Osteoblast (primary cell): ENCODE measurements around the gene WASF3. TPM values are rescaled to one million over a fixed set of nuclear protein-coding genes. Genes with fewer than 3 reads are reported as not detected.

Source experiments
- DNase-seq: peaks from one replicate; pipeline ENCODE4 v3.0.0; 2011; ENCODE audit warnings: low spot score, mixed read lengths; ENCODE audit not compliant: insufficient read length; ENCODE audit errors: missing footprints
- H2AFZ ChIP-seq: 2 replicates; pipeline ENCODE4 v1.6.0; 2011; ENCODE audit warnings: mild to moderate bottlenecking, low read length
- H3K27ac ChIP-seq: 2 replicates; pipeline ENCODE4 v1.5.1; 2011; ENCODE audit warnings: mild to moderate bottlenecking, low read depth, low read length, moderate library complexity
- H3K27me3 ChIP-seq: 2 replicates; pipeline ENCODE4 v1.6.0; 2012; ENCODE audit warnings: mild to moderate bottlenecking, control low read depth, inconsistent platforms, low read length, moderate library complexity; ENCODE audit not compliant: insufficient read depth
- H3K36me3 ChIP-seq: 2 replicates; pipeline ENCODE4 v1.5.1; 2011; ENCODE audit warnings: mild to moderate bottlenecking, low read length, control low read depth, moderate library complexity; ENCODE audit not compliant: insufficient read depth
- H3K4me1 ChIP-seq: 2 replicates; pipeline ENCODE4 v1.5.1; 2011; ENCODE audit warnings: mild to moderate bottlenecking, low read length, control low read depth, moderate library complexity; ENCODE audit not compliant: insufficient read depth
- H3K4me2 ChIP-seq: 2 replicates; pipeline ENCODE4 v1.6.0; 2011; ENCODE audit warnings: mild to moderate bottlenecking, low read length; ENCODE audit not compliant: insufficient read depth
- H3K4me3 ChIP-seq: fragments of 200-600 bp; sonication (generic); 3 replicates; pipeline ENCODE4 v1.5.1; 2012; ENCODE audit warnings: mild to moderate bottlenecking, low read length, inconsistent platforms; ENCODE audit not compliant: insufficient read depth
- H3K79me2 ChIP-seq: 2 replicates; pipeline ENCODE4 v1.6.0; 2012; ENCODE audit warnings: mild to moderate bottlenecking, low read length, control low read depth, inconsistent platforms; ENCODE audit not compliant: insufficient read depth
- H3K9me3 ChIP-seq: 2 replicates; pipeline ENCODE4 v1.5.1; 2011; ENCODE audit warnings: low read depth, low read length, control low read depth
- H4K20me1 ChIP-seq: 2 replicates; pipeline ENCODE4 v1.6.0; 2012; ENCODE audit warnings: mild to moderate bottlenecking, low read length, control low read depth; ENCODE audit not compliant: insufficient read depth
- CTCF ChIP-seq: IDR thresholded peaks from 2 replicates; pipeline ENCODE4 v1.5.1; 2011; ENCODE audit warnings: mild to moderate bottlenecking, low read depth, low read length, moderate library complexity; ENCODE audit errors: extremely low read depth
- total RNA-seq: library from RNA; depleted of rRNA; stranded (reverse); fragments of >200 nt; gene quantifications from 2 replicates; pipeline ENCODE4 v1.2.3, GENCODE V29; 2012

WASF3 gene
- total RNA-seq, 1 donor: 23.5 TPM

- Histone ChIP-seq H3K27me3 (no peaks in the 10 kb centered on the region), H3K36me3 (no peaks in the 10 kb centered on the region), H3K79me2 (peaks cover 61% of the 10 kb centered on the region), H3K9me3 (no peaks in the 10 kb centered on the region), H2AFZ (no peak overlapping the region), H4K20me1 (no peaks in the 10 kb centered on the region), H3K4me1 (peaks cover 17% of the 10 kb centered on the region), H3K4me3 (no peak overlapping the region), H3K27ac (no peak overlapping the region), H3K4me2 (no peak overlapping the region)
- TF ChIP-seq CTCF: no peak
- DNase-seq: no peak
These were observed 22.1 kb downstream of the WASF3 start for GRCh38 chr13:26579580-26579979.

GRCh38 chr13:26583662-26584061, 26.2 kb downstream of the WASF3 start:
- Histone ChIP-seq H3K4me1 (peaks cover 21% of the 10 kb centered on the region), H2AFZ (no peak overlapping the region), H3K27me3 (no peaks in the 10 kb centered on the region), H3K4me3 (no peak overlapping the region), H4K20me1 (no peaks in the 10 kb centered on the region), H3K9me3 (no peaks in the 10 kb centered on the region), H3K27ac (peak overlapping the region; percentile 82), H3K79me2 (peaks cover 66% of the 10 kb centered on the region), H3K36me3 (no peaks in the 10 kb centered on the region), H3K4me2 (peak overlapping the region; percentile 79)
- TF ChIP-seq CTCF: no peak
- no peak for DNase-seq

- peaks cover 23% of the 10 kb centered on the region for H3K4me1 ChIP-seq
- no peaks in the 10 kb centered on the region for H3K27me3 ChIP-seq
- peaks cover 69% of the 10 kb centered on the region for H3K79me2 ChIP-seq
- no peak for TF ChIP-seq CTCF
- no peak overlapping the region for H2AFZ ChIP-seq
- H3K4me2 ChIP-seq: peak overlapping the region; percentile 79
- no peaks in the 10 kb centered on the region for H4K20me1 ChIP-seq
- peak overlapping the region; percentile 82 for H3K27ac ChIP-seq
- H3K9me3 ChIP-seq: no peaks in the 10 kb centered on the region
- no peaks in the 10 kb centered on the region for H3K36me3 ChIP-seq
- peak overlapping the region; percentile 46 for H3K4me3 ChIP-seq
- DNase-seq: peak; percentile 91
These were observed 27.2 kb downstream of the WASF3 start for GRCh38 chr13:26584713-26585112.

GRCh38 chr13:26585136-26585535, 27.7 kb downstream of the WASF3 start:
- no peak for TF ChIP-seq CTCF
- DNase-seq: no peak
- peaks cover 73% of the 10 kb centered on the region for H3K79me2 ChIP-seq
- H3K4me3 ChIP-seq: peak overlapping the region; percentile 46
- H3K27me3 ChIP-seq: no peaks in the 10 kb centered on the region
- no peaks in the 10 kb centered on the region for H3K9me3 ChIP-seq
- no peaks in the 10 kb centered on the region for H4K20me1 ChIP-seq
- no peak overlapping the region for H2AFZ ChIP-seq
- H3K4me2 ChIP-seq: peak overlapping the region; percentile 79
- H3K4me1 ChIP-seq: peaks cover 27% of the 10 kb centered on the region
- peak overlapping the region; percentile 82 for H3K27ac ChIP-seq
- H3K36me3 ChIP-seq: no peaks in the 10 kb centered on the region
